Activated B cell treated with CpG ODN at 0.5 μM for 24 hours (primary cell): ENCODE results near the gene MS4A18. TPM values are rescaled to one million over a fixed set of nuclear protein-coding genes. Genes with fewer than 3 reads are reported as not detected.

Experiments used
- ATAC-seq: fragments of 200-7000 bp; cut with Tn5 transposase; one replicate; pipeline ENCODE4 v1.10.0; 2021; ENCODE audit warnings: low read depth, mild to moderate bottlenecking, moderate library complexity
- CTCF ChIA-PET: fragments of 350-600 bp; sonication (Branson Sonifier 250); formaldehyde crosslinking; loops from one replicate; lab custom pipeline; 2021; ENCODE audit warnings: antibody characterized with exemption; lab: Charles Lee
- POLR2A ChIA-PET: fragments of 350-600 bp; sonication (Branson Sonifier 250); formaldehyde crosslinking; loops from one replicate; lab custom pipeline; 2021; ENCODE audit warnings: antibody characterized with exemption; lab: Charles Lee
- DNase-seq: peaks from one replicate; pipeline ENCODE4 v3.0.0; 2022
- H3K27ac Mint-ChIP-seq: one replicate; pipeline ENCODE4 v1.8.0; 2020; ENCODE audit warnings: mixed read lengths
- H3K27me3 Mint-ChIP-seq: one replicate; pipeline ENCODE4 v1.8.0; 2021; ENCODE audit warnings: mixed read lengths
- H3K36me3 Mint-ChIP-seq: one replicate; pipeline ENCODE4 v1.8.0; 2021; ENCODE audit warnings: low read depth, mixed read lengths
- H3K4me1 Mint-ChIP-seq: one replicate; pipeline ENCODE4 v1.8.0; 2021; ENCODE audit warnings: mixed read lengths
- H3K4me3 Mint-ChIP-seq: one replicate; pipeline ENCODE4 v1.8.0; 2020; ENCODE audit warnings: mild to moderate bottlenecking, mixed read lengths
- H3K9me3 Mint-ChIP-seq: one replicate; pipeline ENCODE4 v1.8.0; 2020; ENCODE audit warnings: mixed read lengths
- CTCF ChIP-seq: fragments of 200-600 bp; IDR thresholded peaks from one replicate; pipeline ENCODE4 v1.8.0; 2022; ENCODE audit warnings: antibody characterized with exemption, mild to moderate bottlenecking
- intact Hi-C: fragments of 100-400 bp; cut with micrococcal nuclease; formaldehyde crosslinking; loops from one replicate; pipeline ENCODE4 v1.15.1; 2024
- total RNA-seq: library from RNA; stranded (reverse); gene quantifications from 2 replicates; pipeline ENCODE4 v1.2.3, GENCODE V29; 2022

MS4A18 gene
- total RNA-seq, 1 donor from 2014 or later = not detected

GRCh38 chr11:60765355-60765754 lies 40.8 kb downstream of the MS4A18 start:
- Mint-ChIP-seq H3K36me3 (no peaks in the 10 kb centered on the region), H3K27me3 (peaks cover 20% of the 10 kb centered on the region)

GRCh38 chr11:60766547-60766946 lies 42.0 kb downstream of the MS4A18 start:
- intact Hi-C loops = loop anchor here (10.0 kb wide), 1 partner anchor 282 kb away; no protein-coding TSS in a partner anchor
- H3K36me3 Mint-ChIP-seq = no peaks in the 10 kb centered on the region
- CTCF ChIA-PET = interaction anchor here (1.1 to 7.3 kb wide), 3 partner anchors 10 to 502 kb away, joined by 3 to 86 read pairs (median 4); no protein-coding TSS in a partner anchor
- H3K27me3 Mint-ChIP-seq = peaks cover 21% of the 10 kb centered on the region
- H3K9me3 Mint-ChIP-seq = no peaks in the 10 kb centered on the region
- H3K27ac Mint-ChIP-seq = no peak overlapping the region
- DNase-seq (no peak), ATAC-seq (no peak)
- POLR2A ChIA-PET = interaction anchor here (0.6 kb wide), 1 partner anchor 593 kb away, joined by 3 read pairs; no protein-coding TSS in a partner anchor
- peaks cover 36% of the 10 kb centered on the region for H3K4me1 Mint-ChIP-seq
- no peak for TF ChIP-seq CTCF
- H3K4me3 Mint-ChIP-seq = no peak overlapping the region

More at GRCh38 chr11:60765355-60765754, 40.8 kb downstream of the MS4A18 start:
- intact Hi-C loops = loop anchor here (10.0 kb wide), 1 partner anchor 281 kb away; no protein-coding TSS in a partner anchor
- POLR2A ChIA-PET = interaction anchor here (1.5 kb wide), 1 partner anchor 10 kb away, joined by 3 read pairs; no protein-coding TSS in a partner anchor
- Mint-ChIP-seq H3K9me3 (no peaks in the 10 kb centered on the region), H3K4me1 (peaks cover 42% of the 10 kb centered on the region), H3K4me3 (no peak overlapping the region), H3K27ac (no peak overlapping the region)
- no peak for TF ChIP-seq CTCF
- ATAC-seq (no peak), DNase-seq (no peak)
- CTCF ChIA-PET = interaction anchor here (7.3 kb wide), 1 partner anchor 11 kb away, joined by 86 read pairs; no protein-coding TSS in a partner anchor

- DNase-seq (no peak), ATAC-seq (no peak)
- no peaks in the 10 kb centered on the region for H3K9me3 Mint-ChIP-seq
- no peaks in the 10 kb centered on the region for H3K36me3 Mint-ChIP-seq
- no peak overlapping the region for H3K27ac Mint-ChIP-seq
- TF ChIP-seq CTCF = no peak
- H3K27me3 Mint-ChIP-seq = peaks cover 26% of the 10 kb centered on the region
- intact Hi-C loops = loop anchor here (10.0 kb wide), 1 partner anchor 283 kb away; no protein-coding TSS in a partner anchor
- POLR2A ChIA-PET = no interaction called here
- peaks cover 28% of the 10 kb centered on the region for H3K4me1 Mint-ChIP-seq
- CTCF ChIA-PET = interaction anchor here (1.3 to 7.3 kb wide), 2 partner anchors 9 to 134 kb away, joined by 3 to 86 read pairs; no protein-coding TSS in a partner anchor
- no peak overlapping the region for H3K4me3 Mint-ChIP-seq
Observed at GRCh38 chr11:60767388-60767811, 42.9 kb downstream of the MS4A18 start.

- no peaks in the 10 kb centered on the region for H3K9me3 Mint-ChIP-seq
- POLR2A ChIA-PET = no interaction called here
- intact Hi-C loops = loop anchor here (10.0 kb wide), 1 partner anchor 283 kb away; no protein-coding TSS in a partner anchor
- H3K36me3 Mint-ChIP-seq = no peaks in the 10 kb centered on the region
- no peak overlapping the region for H3K4me3 Mint-ChIP-seq
- TF ChIP-seq CTCF = no peak
- CTCF ChIA-PET = no interaction called here
- DNase-seq = no peak
- no peak for ATAC-seq
- H3K4me1 Mint-ChIP-seq = peaks cover 20% of the 10 kb centered on the region
- no peak overlapping the region for H3K27ac Mint-ChIP-seq
- peaks cover 30% of the 10 kb centered on the region for H3K27me3 Mint-ChIP-seq
Observed at GRCh38 chr11:60768202-60768601, 43.7 kb downstream of the MS4A18 start.

GRCh38 chr11:60769273-60769672 lies 44.8 kb downstream of the MS4A18 start:
- H3K9me3 Mint-ChIP-seq = no peaks in the 10 kb centered on the region
- peaks cover 10% of the 10 kb centered on the region for H3K4me1 Mint-ChIP-seq
- CTCF ChIA-PET = no interaction called here
- H3K27me3 Mint-ChIP-seq = peaks cover 30% of the 10 kb centered on the region
- intact Hi-C loops = loop anchor here (10.0 kb wide), 1 partner anchor 284 kb away; no protein-coding TSS in a partner anchor
- no peaks in the 10 kb centered on the region for H3K36me3 Mint-ChIP-seq
- POLR2A ChIA-PET = no interaction called here
- no peak overlapping the region for H3K4me3 Mint-ChIP-seq
- ATAC-seq (no peak), DNase-seq (no peak)
- TF ChIP-seq CTCF = no peak
- no peak overlapping the region for H3K27ac Mint-ChIP-seq
